ENCODE results near the gene ARHGEF4. TPM values are rescaled to one million over a fixed set of nuclear protein-coding genes. Genes with fewer than 3 reads are reported as not detected.
A peak's percentile ranks its signal among the peaks of the same experiment; 100 is the strongest.

ARHGEF4 gene
- total and polyA plus RNA-seq, 7 experiments from 2014 or later = 2.0 to 4.4 (median 3.0) TPM; not detected in 1

DNA sequence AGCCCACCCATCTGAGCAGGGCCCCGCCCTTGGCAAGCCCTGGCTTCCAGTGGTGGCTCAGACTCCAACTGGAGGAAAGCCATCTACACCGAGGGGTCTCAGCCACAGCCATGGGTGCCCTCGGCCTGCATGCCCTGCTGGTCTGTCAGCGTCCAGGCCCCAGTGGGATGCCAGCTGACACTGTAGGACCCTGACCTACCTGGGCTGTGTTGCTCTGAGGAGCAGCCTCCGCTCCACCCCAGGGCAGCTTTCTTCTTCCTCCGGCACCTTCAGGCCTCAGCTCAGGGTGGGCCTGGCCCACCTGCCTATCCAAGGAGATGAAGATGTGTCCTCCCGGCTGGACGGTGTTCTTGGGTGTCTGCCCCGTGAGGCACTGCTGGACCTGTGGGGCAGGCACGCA lies 13.9 kb upstream of the ARHGEF4 start:
- no peaks in the 10 kb centered on the region for H3K9me3 Mint-ChIP-seq
- Histone ChIP-seq H3K27ac (ENCODE audit: low read depth, low read length) (no peak overlapping the region), H3K9me3 (ENCODE audit: control insufficient read depth in 2 of 3, low read length in 3 of 3) (no peaks in the 10 kb centered on the region), H3K4me1 (ENCODE audit: control insufficient read depth in 2 of 2, insufficient read depth in 2 of 2, low read length in 2 of 2) (peaks cover 11 to 14% of the 10 kb centered on the region in 2 donors), H3K4me3 (ENCODE audit: low read length) (no peak overlapping the region), H3K27me3 (ENCODE audit: control insufficient read depth in 2 of 2, insufficient read depth in 2 of 2, low read length in 2 of 2) (no peaks in the 10 kb centered on the region), H3K36me3 (ENCODE audit: control insufficient read depth in 2 of 3, insufficient read depth in 3 of 3, low read length in 3 of 3) (no peaks in the 10 kb centered on the region)
- H3K27me3 Mint-ChIP-seq = peaks cover 0 to 19% (median 5%) of the 10 kb centered on the region in 5 donors
- H3K4me3 Mint-ChIP-seq = no peak overlapping the region
- POLR2A ChIA-PET = no interaction called here
- peaks cover 0 to 4% (median 0%) of the 10 kb centered on the region in 5 donors for H3K36me3 Mint-ChIP-seq
- peaks cover 5 to 19% (median 9%) of the 10 kb centered on the region in 7 donors for H3K4me1 Mint-ChIP-seq
- H3K27ac Mint-ChIP-seq = no peak overlapping the region
- ATAC-seq (no peak), DNase-seq (no peak)
- intact Hi-C loops (cut with micrococcal nuclease) = loop anchor here (10.0 kb wide), 2 partner anchors 282 to 672 kb away; partner anchors contain the start of genes MZT2A (in 1 of the 2) and PLEKHB2 (in 1 of the 2)
- CTCF ChIA-PET = no interaction called here

DNA sequence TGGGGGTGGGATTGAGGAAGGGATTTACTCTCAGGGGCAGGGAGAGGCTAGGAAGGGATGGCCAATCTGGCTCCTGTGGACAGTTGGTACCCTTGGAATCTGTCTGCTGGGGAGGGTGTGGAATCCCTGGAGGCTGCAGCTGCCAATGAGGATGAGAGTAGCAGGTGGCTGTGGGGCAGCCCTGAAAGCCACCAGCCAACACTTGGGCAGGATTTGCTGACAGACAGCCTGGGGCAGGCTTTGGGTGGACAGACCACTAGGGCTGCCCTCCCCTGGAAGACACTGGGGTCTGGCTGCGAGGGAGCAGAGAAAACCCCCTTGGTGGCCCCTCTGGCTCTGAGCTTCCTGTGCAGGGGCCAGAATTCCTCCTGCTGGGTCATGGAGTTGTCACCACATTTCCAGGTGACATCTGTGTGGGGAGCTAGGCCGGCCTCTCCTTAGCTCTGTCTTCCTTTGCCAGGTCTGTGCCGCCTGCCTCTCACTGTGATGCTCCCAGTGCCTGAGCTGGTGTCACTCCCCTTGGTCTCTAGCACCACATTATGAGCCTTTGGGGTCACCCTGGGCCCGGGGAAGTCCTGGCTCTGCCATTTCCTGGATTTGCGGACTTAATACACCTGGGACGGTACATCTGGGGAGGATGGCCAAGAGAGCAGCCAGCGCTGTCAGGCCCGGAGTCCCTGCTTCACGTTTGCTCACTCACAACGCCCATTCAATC lies 13.4 kb upstream of the ARHGEF4 start:
- Mint-ChIP-seq H3K4me3 (no peak overlapping the region), H3K27me3 (peaks cover 0 to 17% (median 5%) of the 10 kb centered on the region in 5 donors), H3K4me1 (peaks cover 5 to 19% (median 9%) of the 10 kb centered on the region in 7 donors), H3K36me3 (peaks cover 0 to 4% (median 0%) of the 10 kb centered on the region in 5 donors), H3K27ac (no peak overlapping the region), H3K9me3 (no peaks in the 10 kb centered on the region)
- DNase-seq = no peak
- ATAC-seq = no peak
- CTCF ChIA-PET = no interaction called here
- Histone ChIP-seq H3K9me3 (ENCODE audit: control insufficient read depth in 2 of 3, low read length in 3 of 3) (no peaks in the 10 kb centered on the region), H3K27me3 (ENCODE audit: control insufficient read depth in 2 of 2, insufficient read depth in 2 of 2, low read length in 2 of 2) (no peaks in the 10 kb centered on the region), H3K4me3 (ENCODE audit: low read length) (no peak overlapping the region), H3K27ac (ENCODE audit: low read depth, low read length) (no peak overlapping the region), H3K36me3 (ENCODE audit: control insufficient read depth in 2 of 3, insufficient read depth in 3 of 3, low read length in 3 of 3) (no peaks in the 10 kb centered on the region), H3K4me1 (ENCODE audit: control insufficient read depth in 2 of 2, insufficient read depth in 2 of 2, low read length in 2 of 2) (peaks cover 11 to 14% of the 10 kb centered on the region in 2 donors)
- POLR2A ChIA-PET = no interaction called here
- intact Hi-C loops (cut with micrococcal nuclease) = loop anchor here (10.0 kb wide), 2 partner anchors 281 to 671 kb away; partner anchors contain the start of genes MZT2A (in 1 of the 2) and PLEKHB2 (in 1 of the 2)

DNA sequence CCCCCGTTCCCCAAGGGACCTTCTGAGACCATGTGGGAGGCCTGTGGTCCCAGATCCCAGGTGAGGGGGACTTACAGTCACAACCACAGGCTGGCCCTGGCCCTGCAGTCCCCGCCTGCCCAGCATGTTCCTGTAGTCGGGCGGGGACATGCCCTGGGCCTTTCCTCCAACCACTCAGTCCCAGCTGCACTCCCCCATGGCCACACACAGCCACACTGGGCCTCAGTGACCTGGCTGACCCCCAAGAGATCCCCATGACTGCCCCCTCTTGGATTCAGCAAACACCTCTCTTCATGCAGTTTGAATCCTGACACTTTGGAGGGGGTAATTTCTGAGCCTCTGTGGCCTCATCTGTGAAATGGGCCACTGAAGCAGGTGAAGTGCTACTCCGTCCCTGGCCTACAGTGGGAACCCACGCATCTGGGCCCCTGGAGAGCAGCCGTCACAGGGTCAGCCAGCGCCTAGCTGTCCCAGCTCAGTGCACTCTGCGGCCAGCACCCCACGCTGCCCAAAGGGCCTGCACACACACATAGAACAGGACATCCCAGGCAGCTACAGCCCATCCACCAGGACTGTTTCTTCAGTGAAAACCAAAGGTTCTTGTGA lies 12.7 kb upstream of the ARHGEF4 start:
- H3K27ac ChIP-seq (ENCODE audit: low read depth, low read length) = no peak overlapping the region
- no peak for ATAC-seq
- H3K4me1 ChIP-seq (ENCODE audit: control insufficient read depth in 2 of 2, insufficient read depth in 2 of 2, low read length in 2 of 2) = peaks cover 11 to 14% of the 10 kb centered on the region in 2 donors
- H3K27me3 ChIP-seq (ENCODE audit: control insufficient read depth in 2 of 2, insufficient read depth in 2 of 2, low read length in 2 of 2) = no peaks in the 10 kb centered on the region
- peak overlapping the region in 6 of 9 donors; percentile 17 to 83 (median 64) for H3K27ac Mint-ChIP-seq
- POLR2A ChIA-PET = no interaction called here
- intact Hi-C loops (cut with micrococcal nuclease) = loop anchor here (1.0 to 10.0 kb wide), 7 partner anchors 26 to 671 kb away; partner anchors contain the start of genes PLEKHB2 (in 2 of the 2) and MZT2A (in 1 of the 2)
- CTCF ChIA-PET = interaction anchor here (1.0 kb wide), 1 partner anchor 27 kb away, joined by 5 read pairs; no protein-coding TSS in a partner anchor
- peak in 2 of 9 donors; percentile 4 to 32 for DNase-seq
- H3K36me3 Mint-ChIP-seq = no peaks in the 10 kb centered on the region
- peaks cover 0 to 15% (median 0%) of the 10 kb centered on the region in 5 donors for H3K27me3 Mint-ChIP-seq
- no peaks in the 10 kb centered on the region for H3K9me3 Mint-ChIP-seq
- H3K9me3 ChIP-seq (ENCODE audit: control insufficient read depth in 2 of 3, low read length in 3 of 3) = no peaks in the 10 kb centered on the region
- H3K4me3 ChIP-seq (ENCODE audit: low read length) = no peak overlapping the region
- H3K36me3 ChIP-seq (ENCODE audit: control insufficient read depth in 2 of 3, insufficient read depth in 3 of 3, low read length in 3 of 3) = no peaks in the 10 kb centered on the region
- H3K4me1 Mint-ChIP-seq = peaks cover 5 to 19% (median 9%) of the 10 kb centered on the region in 7 donors
- peak overlapping the region in 1 of 10 donors; percentile 60 for H3K4me3 Mint-ChIP-seq

DNA sequence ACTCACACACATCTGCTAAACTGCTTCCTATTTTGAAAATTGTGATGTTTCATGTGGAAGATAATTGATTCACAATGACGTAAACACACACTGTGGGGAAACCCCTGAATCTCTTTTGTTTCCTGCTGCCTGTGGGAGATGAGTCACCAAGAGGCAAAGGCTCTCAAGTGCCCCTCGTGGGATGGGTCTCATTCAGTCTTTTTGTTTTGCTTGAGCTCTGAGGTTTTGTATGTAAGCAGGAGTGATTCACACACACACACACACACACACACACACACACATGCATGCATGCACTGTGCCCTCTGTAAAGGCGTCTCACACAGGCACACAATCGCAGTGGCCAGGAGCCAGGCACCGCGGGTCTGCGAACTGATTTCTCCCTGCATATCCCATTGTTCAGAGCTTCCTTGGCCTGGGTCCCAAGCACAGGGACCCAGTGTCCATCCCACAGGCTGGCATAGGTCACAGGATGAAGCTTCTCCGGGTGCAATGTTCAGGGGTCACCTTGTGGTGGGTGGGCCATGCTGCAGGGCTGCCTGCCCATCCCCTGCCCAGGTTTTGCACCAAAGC lies 12.1 kb upstream of the ARHGEF4 start:
- POLR2A ChIA-PET = no interaction called here
- Histone ChIP-seq H3K4me3 (ENCODE audit: low read length) (no peak overlapping the region), H3K4me1 (ENCODE audit: control insufficient read depth in 2 of 2, insufficient read depth in 2 of 2, low read length in 2 of 2) (peaks cover 11 to 14% of the 10 kb centered on the region in 2 donors), H3K9me3 (ENCODE audit: control insufficient read depth in 2 of 3, low read length in 3 of 3) (no peaks in the 10 kb centered on the region), H3K36me3 (ENCODE audit: control insufficient read depth in 2 of 3, insufficient read depth in 3 of 3, low read length in 3 of 3) (no peaks in the 10 kb centered on the region), H3K27me3 (ENCODE audit: control insufficient read depth in 2 of 2, insufficient read depth in 2 of 2, low read length in 2 of 2) (no peaks in the 10 kb centered on the region), H3K27ac (ENCODE audit: low read depth, low read length) (no peak overlapping the region)
- intact Hi-C loops (cut with micrococcal nuclease) = loop anchor here (1.0 to 10.0 kb wide), 7 partner anchors 26 to 670 kb away; partner anchors contain the start of genes PLEKHB2 (in 2 of the 2) and MZT2A (in 1 of the 2)
- DNase-seq (peak in 7 of 9 donors; percentile 25 to 75 (median 54)), ATAC-seq (peak; percentile 85)
- Mint-ChIP-seq H3K27ac (peak overlapping the region in 7 of 9 donors; percentile 41 to 83 (median 68)), H3K4me3 (peak overlapping the region in 2 of 10 donors; percentile 24 to 60), H3K27me3 (peaks cover 0 to 15% (median 0%) of the 10 kb centered on the region in 5 donors), H3K4me1 (peaks cover 5 to 19% (median 9%) of the 10 kb centered on the region in 7 donors), H3K36me3 (no peaks in the 10 kb centered on the region), H3K9me3 (no peaks in the 10 kb centered on the region)
- CTCF ChIA-PET = interaction anchor here (1.0 kb wide), 1 partner anchor 27 kb away, joined by 5 read pairs; no protein-coding TSS in a partner anchor

DNA sequence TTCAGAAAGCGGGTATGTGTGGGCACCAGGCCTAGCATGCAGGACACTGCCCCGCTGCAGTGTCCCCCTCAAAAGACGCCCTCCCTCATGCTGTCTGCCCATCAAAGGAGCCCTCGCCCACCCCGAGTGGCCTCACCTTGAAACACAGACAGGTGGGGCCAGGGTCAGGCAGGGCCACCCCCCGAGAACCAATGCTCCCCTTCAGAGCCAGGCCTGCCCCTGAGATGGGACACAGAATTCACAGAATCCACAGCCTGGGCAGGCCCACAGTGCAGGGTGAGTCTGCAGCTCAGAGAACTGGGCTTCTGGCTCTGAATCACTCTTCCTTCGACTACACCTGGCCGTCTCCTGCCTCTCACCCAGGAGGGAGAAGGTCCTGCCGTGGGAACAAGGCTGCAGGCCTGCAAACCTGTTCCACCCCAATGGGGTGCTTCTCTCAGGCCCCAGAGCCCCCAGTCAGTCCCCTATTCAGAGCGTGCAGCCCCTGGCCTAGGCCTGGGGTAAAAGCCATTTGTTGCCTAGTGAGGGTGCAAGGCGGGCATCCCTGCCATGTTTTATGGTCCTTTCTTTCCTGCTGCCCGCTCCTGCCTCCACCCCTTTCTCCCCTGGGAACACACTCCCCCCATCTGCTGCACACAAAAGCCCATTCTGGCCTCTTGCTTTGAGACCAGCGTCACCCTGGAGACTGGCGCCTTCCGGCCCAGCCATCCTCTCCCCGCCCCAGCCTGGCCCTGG lies 11.3 kb upstream of the ARHGEF4 start:
- H3K27ac ChIP-seq (ENCODE audit: low read depth, low read length) = no peak overlapping the region
- no peak overlapping the region for H3K4me3 ChIP-seq (ENCODE audit: low read length)
- Mint-ChIP-seq H3K4me3 (no peak overlapping the region), H3K27me3 (peaks cover 0 to 12% (median 0%) of the 10 kb centered on the region in 5 donors), H3K4me1 (peaks cover 5 to 19% (median 9%) of the 10 kb centered on the region in 7 donors), H3K9me3 (no peaks in the 10 kb centered on the region), H3K36me3 (no peaks in the 10 kb centered on the region), H3K27ac (peak overlapping the region in 2 of 9 donors; percentile 41 to 83)
- no peaks in the 10 kb centered on the region for H3K27me3 ChIP-seq (ENCODE audit: control insufficient read depth in 2 of 2, insufficient read depth in 2 of 2, low read length in 2 of 2)
- no peak for DNase-seq
- intact Hi-C loops (cut with micrococcal nuclease) = loop anchor here (2.0 to 10.0 kb wide), 3 partner anchors 99 to 669 kb away; partner anchors contain the start of genes MZT2A (in 1 of the 2) and PLEKHB2 (in 1 of the 2)
- ATAC-seq = no peak
- H3K9me3 ChIP-seq (ENCODE audit: control insufficient read depth in 2 of 3, low read length in 3 of 3) = no peaks in the 10 kb centered on the region
- H3K4me1 ChIP-seq (ENCODE audit: control insufficient read depth in 2 of 2, insufficient read depth in 2 of 2, low read length in 2 of 2) = peaks cover 11 to 14% of the 10 kb centered on the region in 2 donors
- ChIA-PET POLR2A (no interaction called here), CTCF (interaction anchor here (1.0 kb wide), 1 partner anchor 28 kb away, joined by 5 read pairs; no protein-coding TSS in a partner anchor)
- H3K36me3 ChIP-seq (ENCODE audit: control insufficient read depth in 2 of 3, insufficient read depth in 3 of 3, low read length in 3 of 3) = no peaks in the 10 kb centered on the region

DNA sequence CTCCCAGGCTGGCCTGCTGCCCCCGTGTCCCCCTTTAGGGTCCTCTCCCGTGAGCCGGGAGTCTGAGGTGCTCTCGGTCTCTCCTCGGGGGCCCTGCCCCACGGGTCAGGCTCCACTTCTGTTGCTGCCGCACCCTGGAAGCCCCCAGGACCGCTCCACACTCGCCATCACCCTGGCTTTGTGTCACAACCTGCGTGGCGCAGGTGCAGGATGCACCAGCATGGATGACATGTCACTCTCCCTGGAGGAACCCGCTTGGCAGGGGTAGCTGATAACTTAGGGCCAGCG lies 10.8 kb upstream of the ARHGEF4 start:
- Mint-ChIP-seq H3K9me3 (no peaks in the 10 kb centered on the region), H3K36me3 (no peaks in the 10 kb centered on the region)
- intact Hi-C loops (cut with micrococcal nuclease) = loop anchor here (2.0 to 10.0 kb wide), 3 partner anchors 99 to 669 kb away; partner anchors contain the start of genes MZT2A (in 1 of the 2) and PLEKHB2 (in 1 of the 2)

More for the DNA sequence above, 10.8 kb upstream of the ARHGEF4 start:
- H3K27me3 ChIP-seq (ENCODE audit: control insufficient read depth in 2 of 2, insufficient read depth in 2 of 2, low read length in 2 of 2) = no peaks in the 10 kb centered on the region
- H3K4me3 ChIP-seq (ENCODE audit: low read length) = no peak overlapping the region
- H3K36me3 ChIP-seq (ENCODE audit: control insufficient read depth in 2 of 3, insufficient read depth in 3 of 3, low read length in 3 of 3) = no peaks in the 10 kb centered on the region
- peaks cover 11 to 14% of the 10 kb centered on the region in 2 donors for H3K4me1 ChIP-seq (ENCODE audit: control insufficient read depth in 2 of 2, insufficient read depth in 2 of 2, low read length in 2 of 2)
- peaks cover 5 to 19% (median 9%) of the 10 kb centered on the region in 7 donors for H3K4me1 Mint-ChIP-seq
- ChIA-PET CTCF (no interaction called here), POLR2A (no interaction called here)
- ATAC-seq (no peak), DNase-seq (no peak)
- H3K27me3 Mint-ChIP-seq = peaks cover 0 to 15% (median 4%) of the 10 kb centered on the region in 5 donors
- H3K9me3 ChIP-seq (ENCODE audit: control insufficient read depth in 2 of 3, low read length in 3 of 3) = no peaks in the 10 kb centered on the region
- H3K27ac ChIP-seq (ENCODE audit: low read depth, low read length) = no peak overlapping the region
- no peak overlapping the region for H3K4me3 Mint-ChIP-seq
- peak overlapping the region in 1 of 9 donors; percentile 18 for H3K27ac Mint-ChIP-seq
